ENCODE measurements around the gene PBOV1.

DNA sequence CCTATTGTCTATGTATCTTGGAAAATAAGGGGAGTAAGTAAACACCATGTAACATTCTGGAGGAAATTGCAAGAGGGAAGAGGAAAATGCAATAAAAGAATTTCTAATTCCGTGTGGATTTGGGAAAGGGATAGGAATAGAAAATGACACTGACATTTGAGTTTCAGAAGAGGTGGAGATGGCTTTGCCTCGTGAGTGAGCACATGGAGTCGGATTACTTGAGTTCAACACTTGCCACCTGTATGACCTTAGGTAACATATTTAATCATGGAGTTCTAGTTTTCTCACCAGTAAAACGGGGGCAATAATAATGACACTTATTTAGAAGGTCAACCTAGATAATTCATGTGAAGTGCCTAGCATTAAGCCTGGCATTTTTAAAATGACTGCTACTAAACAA lies 10.8 kb upstream of the PBOV1 start:
- TF ChIP-seq, protein P1, sequence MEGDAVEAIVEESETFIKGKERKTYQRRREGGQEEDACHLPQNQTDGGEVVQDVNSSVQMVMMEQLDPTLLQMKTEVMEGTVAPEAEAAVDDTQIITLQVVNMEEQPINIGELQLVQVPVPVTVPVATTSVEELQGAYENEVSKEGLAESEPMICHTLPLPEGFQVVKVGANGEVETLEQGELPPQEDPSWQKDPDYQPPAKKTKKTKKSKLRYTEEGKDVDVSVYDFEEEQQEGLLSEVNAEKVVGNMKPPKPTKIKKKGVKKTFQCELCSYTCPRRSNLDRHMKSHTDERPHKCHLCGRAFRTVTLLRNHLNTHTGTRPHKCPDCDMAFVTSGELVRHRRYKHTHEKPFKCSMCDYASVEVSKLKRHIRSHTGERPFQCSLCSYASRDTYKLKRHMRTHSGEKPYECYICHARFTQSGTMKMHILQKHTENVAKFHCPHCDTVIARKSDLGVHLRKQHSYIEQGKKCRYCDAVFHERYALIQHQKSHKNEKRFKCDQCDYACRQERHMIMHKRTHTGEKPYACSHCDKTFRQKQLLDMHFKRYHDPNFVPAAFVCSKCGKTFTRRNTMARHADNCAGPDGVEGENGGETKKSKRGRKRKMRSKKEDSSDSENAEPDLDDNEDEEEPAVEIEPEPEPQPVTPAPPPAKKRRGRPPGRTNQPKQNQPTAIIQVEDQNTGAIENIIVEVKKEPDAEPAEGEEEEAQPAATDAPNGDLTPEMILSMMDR (IDR thresholded peaks at IDR 0.05), result no peak
- no peak for TF ChIP-seq POLR2A (IDR thresholded peaks at IDR 0.05)

All from tibial nerve (tissue), 3 donors.